Measurements from ENCODE around the gene MAP7D2.

MAP7D2 gene

GRCh38 chrX:20118065-20118824, 1.5 kb upstream of the MAP7D2 start:
- H3K36me3 ChIP-seq (ENCODE audit: insufficient read depth, low read length): no peaks in the 10 kb centered on the region
- H3K27ac ChIP-seq (ENCODE audit: low read length): no peak overlapping the region
- ATAC-seq (ENCODE audit: insufficient read depth, low read depth) (no peak), DNase-seq (no peak)
- no peaks in the 10 kb centered on the region for H3K27me3 ChIP-seq (ENCODE audit: insufficient read depth, low read length, poor library complexity)
- H3K4me2 ChIP-seq (ENCODE audit: insufficient read depth, low read length): no peak overlapping the region
- no peak overlapping the region for H3K9ac ChIP-seq (ENCODE audit: low read depth, low read length)
- H3K9me3 ChIP-seq (ENCODE audit: insufficient read depth, low read length, severe bottlenecking): no peaks in the 10 kb centered on the region
- no peak overlapping the region for H3K4me3 ChIP-seq (ENCODE audit: low read depth in 1 of 2, low read length in 2 of 2)
- no peak overlapping the region for H2AFZ ChIP-seq (ENCODE audit: low read depth, low read length)
- no peaks in the 10 kb centered on the region for H3K79me2 ChIP-seq (ENCODE audit: insufficient read depth, low read length)
- no peak for TF ChIP-seq EZH2 (IDR thresholded peaks at IDR 0.05; ENCODE audit: borderline replicate concordance, low read depth, low read length, severe bottlenecking)
- TF ChIP-seq CTCF (IDR thresholded peaks at IDR 0.05; ENCODE audit: borderline replicate concordance, extremely low read depth, low read length, poor library complexity, severe bottlenecking): no peak
- no peaks in the 10 kb centered on the region for H4K20me1 ChIP-seq (ENCODE audit: insufficient read depth, low read length)
- no peaks in the 10 kb centered on the region for H3K4me1 ChIP-seq (ENCODE audit: insufficient read depth, low read length)

- Histone ChIP-seq H3K4me1 (ENCODE audit: insufficient read depth, low read length) (no peaks in the 10 kb centered on the region), H3K79me2 (ENCODE audit: insufficient read depth, low read length) (no peaks in the 10 kb centered on the region), H2AFZ (ENCODE audit: low read depth, low read length) (no peak overlapping the region), H4K20me1 (ENCODE audit: insufficient read depth, low read length) (no peaks in the 10 kb centered on the region), H3K36me3 (ENCODE audit: insufficient read depth, low read length) (no peaks in the 10 kb centered on the region), H3K9me3 (ENCODE audit: insufficient read depth, low read length, severe bottlenecking) (no peaks in the 10 kb centered on the region), H3K4me3 (ENCODE audit: low read depth in 1 of 2, low read length in 2 of 2) (no peak overlapping the region), H3K27ac (ENCODE audit: low read length) (no peak overlapping the region), H3K9ac (ENCODE audit: low read depth, low read length) (no peak overlapping the region), H3K27me3 (ENCODE audit: insufficient read depth, low read length, poor library complexity) (no peaks in the 10 kb centered on the region), H3K4me2 (ENCODE audit: insufficient read depth, low read length) (no peak overlapping the region)
- DNase-seq (no peak), ATAC-seq (ENCODE audit: insufficient read depth, low read depth) (no peak)
- TF ChIP-seq CTCF (IDR thresholded peaks at IDR 0.05; ENCODE audit: borderline replicate concordance, extremely low read depth, low read length, poor library complexity, severe bottlenecking) (no peak), EZH2 (IDR thresholded peaks at IDR 0.05; ENCODE audit: borderline replicate concordance, low read depth, low read length, severe bottlenecking) (no peak)
Measured at GRCh38 chrX:20116087-20116576, 575 bp downstream of the MAP7D2 start.

- Histone ChIP-seq H3K9ac (ENCODE audit: low read depth, low read length) (no peak overlapping the region), H3K36me3 (ENCODE audit: insufficient read depth, low read length) (no peaks in the 10 kb centered on the region), H3K4me2 (ENCODE audit: insufficient read depth, low read length) (no peak overlapping the region), H3K4me1 (ENCODE audit: insufficient read depth, low read length) (no peaks in the 10 kb centered on the region), H3K4me3 (ENCODE audit: low read depth in 1 of 2, low read length in 2 of 2) (no peak overlapping the region), H3K27me3 (ENCODE audit: insufficient read depth, low read length, poor library complexity) (no peaks in the 10 kb centered on the region), H3K9me3 (ENCODE audit: insufficient read depth, low read length, severe bottlenecking) (no peaks in the 10 kb centered on the region), H3K79me2 (ENCODE audit: insufficient read depth, low read length) (no peaks in the 10 kb centered on the region), H2AFZ (ENCODE audit: low read depth, low read length) (no peak overlapping the region), H4K20me1 (ENCODE audit: insufficient read depth, low read length) (no peaks in the 10 kb centered on the region), H3K27ac (ENCODE audit: low read length) (no peak overlapping the region)
- no peak for ATAC-seq (ENCODE audit: insufficient read depth, low read depth)
- DNase-seq: no peak
- no peak for TF ChIP-seq CTCF (IDR thresholded peaks at IDR 0.05; ENCODE audit: borderline replicate concordance, extremely low read depth, low read length, poor library complexity, severe bottlenecking)
- TF ChIP-seq EZH2 (IDR thresholded peaks at IDR 0.05; ENCODE audit: borderline replicate concordance, low read depth, low read length, severe bottlenecking): no peak
Measured at GRCh38 chrX:20112022-20112774, 4.5 kb downstream of the MAP7D2 start.

All from DND-41 (cell line).